Testis (tissue), 2 donors: ENCODE data around the gene ELFN1.

Experiments
- CTCF ChIP-seq, 3 experiments: fragments of 450-650 bp in 2 of 3; fragments of 200-600 bp in 1 of 3; sonication (generic) in 1 of 3; IDR thresholded peaks; one replicate each; pipeline ENCODE4 v1.5.1; 2016 to 2019; ENCODE audit warnings: antibody characterized with exemption in 3 of 3, mild to moderate bottlenecking in 2 of 3, moderate library complexity in 1 of 3
- POLR2A ChIP-seq: fragments of 450-650 bp; IDR thresholded peaks from one replicate; pipeline ENCODE4 v1.6.1; 2017; ENCODE audit warnings: antibody characterized with exemption, mild to moderate bottlenecking, moderate library complexity

GRCh38 chr7:1641173-1641572 is 28.9 kb upstream of the ELFN1 start:
- no peak for TF ChIP-seq POLR2A
- TF ChIP-seq CTCF (IDR thresholded peaks at IDR 0.05), result no peak
